ENCODE measurements around the gene ELSPBP1.

The ELSPBP1 gene

DNA sequence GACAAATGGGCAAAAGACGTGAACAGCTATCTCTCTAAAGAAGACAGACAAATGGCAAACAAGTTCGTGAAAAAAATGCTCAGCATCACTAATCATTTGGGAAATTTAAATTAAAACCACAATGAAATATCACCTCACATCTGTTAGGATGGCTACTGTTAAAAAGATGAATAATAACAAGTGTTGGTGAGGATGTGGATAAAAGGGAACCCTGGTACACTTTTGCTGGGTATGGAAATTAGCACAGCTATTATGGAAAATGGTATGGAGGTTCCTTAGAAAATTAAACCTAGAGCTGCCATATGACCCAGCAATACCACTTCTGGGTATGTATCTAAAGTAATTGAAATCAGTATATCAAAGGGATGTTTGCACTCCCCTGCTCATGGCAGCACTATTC lies 42.3 kb downstream of the ELSPBP1 start:
- no peak for DNase-seq (ENCODE audit: low read depth in 2 of 2)
- TF ChIP-seq, protein P1, sequence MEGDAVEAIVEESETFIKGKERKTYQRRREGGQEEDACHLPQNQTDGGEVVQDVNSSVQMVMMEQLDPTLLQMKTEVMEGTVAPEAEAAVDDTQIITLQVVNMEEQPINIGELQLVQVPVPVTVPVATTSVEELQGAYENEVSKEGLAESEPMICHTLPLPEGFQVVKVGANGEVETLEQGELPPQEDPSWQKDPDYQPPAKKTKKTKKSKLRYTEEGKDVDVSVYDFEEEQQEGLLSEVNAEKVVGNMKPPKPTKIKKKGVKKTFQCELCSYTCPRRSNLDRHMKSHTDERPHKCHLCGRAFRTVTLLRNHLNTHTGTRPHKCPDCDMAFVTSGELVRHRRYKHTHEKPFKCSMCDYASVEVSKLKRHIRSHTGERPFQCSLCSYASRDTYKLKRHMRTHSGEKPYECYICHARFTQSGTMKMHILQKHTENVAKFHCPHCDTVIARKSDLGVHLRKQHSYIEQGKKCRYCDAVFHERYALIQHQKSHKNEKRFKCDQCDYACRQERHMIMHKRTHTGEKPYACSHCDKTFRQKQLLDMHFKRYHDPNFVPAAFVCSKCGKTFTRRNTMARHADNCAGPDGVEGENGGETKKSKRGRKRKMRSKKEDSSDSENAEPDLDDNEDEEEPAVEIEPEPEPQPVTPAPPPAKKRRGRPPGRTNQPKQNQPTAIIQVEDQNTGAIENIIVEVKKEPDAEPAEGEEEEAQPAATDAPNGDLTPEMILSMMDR (IDR thresholded peaks at IDR 0.05; ENCODE audit: low read depth, low read length) = no peak

DNA sequence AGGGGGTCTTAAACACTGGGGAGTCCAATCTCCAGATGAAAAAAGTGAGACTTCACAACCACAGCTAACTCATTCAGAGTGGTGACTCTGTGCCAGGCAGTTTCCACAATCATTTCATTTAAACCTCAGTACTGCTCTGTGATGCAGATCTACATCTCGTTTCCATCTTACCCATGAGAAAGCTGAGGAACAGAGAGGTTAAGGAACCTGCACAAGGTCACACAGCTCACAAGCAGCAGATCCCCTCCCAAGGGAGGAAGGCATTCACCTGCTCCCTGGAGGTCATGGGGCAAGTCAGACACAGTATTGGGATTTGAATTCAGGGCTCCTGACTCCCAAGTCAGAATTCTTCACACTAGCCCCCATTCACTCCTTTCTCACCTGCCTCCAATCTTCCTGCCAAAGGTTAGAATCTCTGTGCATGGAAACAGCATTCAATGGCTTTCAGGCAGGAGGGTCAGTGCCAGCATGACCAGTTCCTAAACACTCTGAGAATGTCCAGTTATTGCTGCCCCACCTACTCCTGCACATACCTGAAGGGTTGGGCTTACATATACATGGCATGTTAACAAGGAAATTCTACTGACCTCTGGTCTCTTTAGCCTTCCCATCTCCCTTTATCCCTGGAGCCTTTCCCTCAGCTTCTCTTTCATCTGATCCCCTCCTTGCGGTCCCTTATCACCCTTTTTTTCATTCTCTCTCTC lies 47.6 kb downstream of the ELSPBP1 start:
- TF ChIP-seq, protein P1 (IDR thresholded peaks at IDR 0.05; ENCODE audit: low read depth, low read length) = no peak
- DNase-seq (ENCODE audit: low read depth in 2 of 2) = no peak
- no peak overlapping the region for H3K4me3 ChIP-seq (replicated peaks in 1 of 2; ENCODE audit: low read depth in 2 of 2, low read length in 2 of 2)

More for the DNA sequence above, 42.3 kb downstream of the ELSPBP1 start:
- no peak overlapping the region for H3K4me3 ChIP-seq (replicated peaks in 1 of 2; ENCODE audit: low read depth in 2 of 2, low read length in 2 of 2)

- H3K4me3 ChIP-seq (replicated peaks in 1 of 2; ENCODE audit: low read depth in 2 of 2, low read length in 2 of 2) = no peak within 1 kb of the TSS
- TF ChIP-seq, protein P1 (IDR thresholded peaks at IDR 0.05; ENCODE audit: low read depth, low read length) = no peak
- no peak for DNase-seq (ENCODE audit: low read depth in 2 of 2)
Observed at GRCh38 chr19:48043675-48044258, 49.3 kb downstream of the ELSPBP1 start, which contains the start of gene CABP5. TSS of gene CABP5 (minus strand) at chr19:48044079. CDS start at chr19:48043922, 157 bp downstream.

DNA sequence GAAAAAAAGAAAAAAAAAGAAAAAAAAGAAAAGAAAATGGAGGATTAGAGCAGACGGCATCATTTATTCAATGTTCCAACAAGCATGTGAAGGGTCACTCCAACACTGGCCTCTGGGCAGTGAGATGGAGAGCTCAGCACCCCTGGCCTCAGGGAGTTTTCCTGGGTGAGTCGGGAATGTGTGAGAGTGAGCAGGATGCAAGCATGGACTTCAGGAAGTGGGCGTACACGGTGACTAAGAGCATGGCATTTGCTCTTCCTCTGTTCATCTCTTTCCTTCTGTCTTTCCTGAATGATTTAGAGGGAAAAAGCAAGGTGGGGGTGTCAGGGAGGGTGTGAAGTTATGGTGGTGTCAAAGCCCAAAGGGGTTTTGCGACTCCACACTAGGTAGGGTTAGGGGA lies 50.1 kb downstream of the ELSPBP1 start:
- TF ChIP-seq, protein P1 (IDR thresholded peaks at IDR 0.05; ENCODE audit: low read depth, low read length) = no peak
- DNase-seq (ENCODE audit: low read depth in 2 of 2) = no peak
- H3K4me3 ChIP-seq (replicated peaks in 1 of 2; ENCODE audit: low read depth in 2 of 2, low read length in 2 of 2) = no peak overlapping the region

DNA sequence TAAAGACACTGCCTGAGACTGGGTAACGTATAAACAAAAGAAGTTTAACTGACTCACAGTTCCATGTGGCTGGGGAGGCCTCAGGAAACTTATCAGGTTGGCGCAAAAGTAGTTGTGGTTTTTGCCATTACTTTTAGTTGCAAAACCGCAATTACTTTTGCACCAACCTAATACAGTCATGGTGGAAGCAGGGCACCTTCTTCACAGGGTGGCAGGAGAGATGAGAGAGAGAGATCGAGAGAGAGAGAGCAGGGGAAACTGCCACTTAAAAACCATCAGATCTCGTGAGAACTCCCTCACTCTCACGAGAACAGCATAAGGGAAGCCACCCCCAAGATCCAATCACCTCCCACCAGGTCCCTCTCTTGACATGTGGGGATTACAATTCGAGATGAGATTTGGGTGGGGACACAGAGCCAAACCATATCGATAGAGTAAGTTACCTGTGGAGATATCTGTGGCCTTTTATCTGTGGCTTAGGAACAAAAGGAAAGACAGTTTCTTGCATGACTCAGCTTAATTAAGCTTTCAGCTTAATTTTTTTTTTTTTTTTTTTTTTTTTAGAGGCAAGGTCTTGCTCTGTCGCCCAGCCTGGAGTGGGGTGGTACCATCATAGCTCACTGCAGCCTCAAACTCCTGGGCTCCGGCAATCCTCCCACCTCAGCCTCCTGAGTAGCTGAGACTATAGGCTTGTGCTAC lies 57.1 kb downstream of the ELSPBP1 start:
- TF ChIP-seq, protein P1 (IDR thresholded peaks at IDR 0.05; ENCODE audit: low read depth, low read length) = no peak
- no peak overlapping the region for H3K4me3 ChIP-seq (replicated peaks in 1 of 2; ENCODE audit: low read depth in 2 of 2, low read length in 2 of 2)
- DNase-seq (ENCODE audit: low read depth in 2 of 2) = no peak

GRCh38 chr19:48053076-48053475 lies 58.6 kb downstream of the ELSPBP1 start:
- no peak for DNase-seq (ENCODE audit: low read depth in 2 of 2)
- TF ChIP-seq, protein P1 (IDR thresholded peaks at IDR 0.05; ENCODE audit: low read depth, low read length) = no peak
- H3K4me3 ChIP-seq (replicated peaks in 1 of 2; ENCODE audit: low read depth in 2 of 2, low read length in 2 of 2) = no peak overlapping the region

Data from cardiac fibroblast (primary cell).